Lower leg skin (tissue), 3 donors: Measurements from ENCODE around the gene FOXQ1.

Experiments used
- CTCF ChIP-seq, 3 donors: fragments of 450-650 bp; IDR thresholded peaks; one replicate each; pipeline ENCODE4 v1.5.1; 2016; ENCODE audit warnings: antibody characterized with exemption in 3 of 3, mild to moderate bottlenecking in 3 of 3, moderate library complexity in 2 of 3
- POLR2A ChIP-seq, 2 donors: fragments of 450-650 bp; IDR thresholded peaks; one replicate each; pipeline ENCODE4 v1.6.1; 2016 to 2017; ENCODE audit warnings: antibody characterized with exemption in 2 of 2, mild to moderate bottlenecking in 1 of 2, moderate library complexity in 1 of 2

- TF ChIP-seq CTCF (IDR thresholded peaks at IDR 0.05) (no peak), POLR2A (IDR thresholded peaks at IDR 0.05) (no peak)
These were observed 5.5 kb downstream of the FOXQ1 start for GRCh38 chr6:1317302-1317815.
